NCI-H748 treated with DMSO at 0.1 percent for 48 hours (cell line): Measurements from ENCODE around the gene MAML2.

Experiments
- DNase-seq: peaks from one replicate; lab custom pipeline; 2025; lab: John Stamatoyannopoulos, UW

MAML2 gene

DNA sequence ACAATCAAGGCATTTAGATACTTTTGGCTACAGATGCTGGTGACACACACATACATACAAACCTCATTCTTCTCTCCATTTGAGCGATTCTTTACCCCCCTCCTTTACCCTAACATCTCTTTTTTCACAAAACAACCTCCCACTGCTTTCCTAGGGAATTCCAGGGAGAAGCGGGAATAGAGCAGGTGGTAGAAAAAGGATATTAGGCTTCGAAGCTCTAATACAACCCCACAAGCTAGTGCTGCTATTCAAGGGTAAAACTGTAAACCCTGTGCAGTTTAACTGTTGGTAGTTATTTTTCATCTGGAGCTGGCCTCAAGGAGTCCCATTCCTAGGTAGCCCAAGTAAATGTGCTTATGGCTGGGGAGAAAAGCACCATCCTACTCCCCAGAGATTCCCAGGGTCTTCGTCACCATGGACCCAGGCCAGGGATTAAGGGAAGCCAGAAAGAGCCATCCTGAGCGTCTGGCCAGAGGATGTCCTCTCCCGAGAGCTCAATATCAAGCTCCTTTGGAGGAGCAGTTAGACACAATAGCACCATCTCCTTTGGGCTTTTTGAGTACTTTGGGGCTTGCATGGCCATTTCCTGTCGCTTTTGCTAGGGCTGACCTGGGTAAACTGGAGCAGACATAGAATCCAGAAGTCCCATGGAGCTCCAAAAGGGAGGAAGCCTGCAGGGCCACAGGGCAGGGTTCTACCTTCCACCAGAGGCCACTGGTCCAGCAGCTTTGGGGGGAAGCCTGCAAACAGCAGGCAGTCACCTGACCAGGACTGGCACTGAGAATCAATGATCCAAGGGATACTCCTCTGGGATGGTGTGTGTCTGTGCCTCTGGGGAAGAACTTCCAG lies 3.1 kb downstream of the MAML2 start:
- DNase-seq = no peak

DNA sequence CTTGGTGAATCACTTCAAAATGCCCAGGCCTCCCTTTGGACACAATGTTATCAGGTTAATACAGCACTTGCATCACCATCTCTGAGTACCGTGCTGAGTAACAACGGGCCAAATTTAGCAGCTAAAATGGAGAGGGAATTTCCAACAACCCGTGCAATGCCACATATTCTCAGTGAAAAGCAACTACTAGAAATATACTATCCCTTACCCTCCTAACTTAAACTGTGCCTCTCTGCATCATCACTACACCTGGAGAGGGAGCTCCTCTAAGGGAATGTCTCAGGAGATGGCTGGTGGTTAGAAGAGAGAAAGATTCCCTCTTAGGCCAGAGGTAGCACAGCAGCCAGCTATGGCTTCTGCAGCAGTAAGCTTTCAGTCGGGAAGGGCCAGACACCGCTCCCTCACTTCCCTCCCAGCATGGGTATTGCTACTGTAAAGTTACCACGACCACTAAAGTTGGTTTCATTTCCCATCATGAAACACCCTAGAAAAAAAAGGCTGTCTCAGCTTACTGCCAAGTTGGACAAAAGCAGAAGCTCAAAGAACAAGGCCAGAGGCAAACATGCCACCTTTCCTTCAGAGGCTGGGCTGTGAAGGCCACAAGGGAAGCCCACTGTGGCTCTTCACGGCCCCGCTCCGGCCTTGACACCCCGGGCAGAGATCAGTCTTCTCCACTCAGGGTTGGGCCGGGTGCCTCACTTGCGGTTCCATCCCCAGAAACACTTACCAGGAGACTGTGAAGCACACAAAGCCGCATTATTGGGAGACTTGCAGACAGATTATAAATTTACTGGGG lies 3.9 kb downstream of the MAML2 start:
- DNase-seq = no peak

DNA sequence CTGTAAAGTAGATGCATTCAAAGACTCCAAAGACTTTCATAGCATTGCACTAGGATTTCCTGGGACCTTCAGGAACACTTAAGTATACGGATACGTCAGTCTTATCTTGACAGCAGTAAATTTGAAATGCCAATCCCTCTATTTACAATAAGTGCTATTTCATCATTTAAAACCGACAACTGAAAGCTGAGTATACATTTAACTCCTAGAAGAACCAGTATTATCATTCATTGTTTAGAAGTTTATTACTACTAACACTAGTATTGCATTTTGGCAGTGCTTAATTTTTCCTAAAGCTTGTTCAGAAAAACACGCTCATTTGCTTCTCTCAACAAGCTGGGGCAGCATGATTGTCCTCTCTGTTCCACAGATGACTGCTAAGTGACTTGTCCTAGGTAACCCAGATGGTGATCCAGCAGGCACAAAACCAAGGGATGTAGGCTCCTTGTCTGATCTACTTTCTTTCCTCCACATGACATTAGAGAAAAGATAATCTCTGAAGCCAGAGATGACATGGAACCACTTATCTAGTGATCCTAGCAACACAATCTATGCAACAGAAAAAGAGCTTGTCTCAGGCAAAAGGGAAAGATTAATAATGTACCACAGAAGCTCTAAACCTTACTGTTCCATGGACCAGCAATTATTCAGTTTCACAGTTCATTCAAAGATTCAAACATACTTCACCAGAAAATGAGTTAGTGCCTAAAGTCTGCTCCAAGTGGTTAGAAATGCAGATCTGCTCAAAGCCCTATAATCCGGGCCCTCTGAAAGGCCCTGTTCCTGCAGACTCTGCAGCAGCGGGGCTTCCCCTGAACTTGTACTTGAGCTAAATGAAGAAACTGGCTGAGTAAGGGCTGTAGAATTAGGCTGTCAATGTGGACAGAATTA lies 5.2 kb downstream of the MAML2 start:
- DNase-seq = no peak

DNA sequence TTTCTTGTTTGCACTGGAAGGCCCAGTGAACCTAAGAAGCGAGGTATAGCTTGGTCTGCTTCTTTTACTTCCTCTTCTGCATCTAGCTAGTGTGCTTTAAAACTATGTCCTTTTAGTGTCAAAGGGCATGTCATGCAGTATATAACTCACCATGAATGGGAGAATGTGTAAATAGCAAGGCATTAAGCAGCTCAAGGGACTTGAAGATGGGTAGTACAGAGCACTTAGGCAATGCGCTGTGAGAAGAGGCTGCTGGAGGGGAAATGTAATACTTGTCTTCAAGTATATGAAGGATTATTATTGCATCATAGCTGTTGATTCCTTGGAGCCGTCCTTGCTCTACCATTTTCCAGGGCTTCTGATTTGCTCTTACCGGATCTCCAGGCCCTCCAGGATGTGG lies 7.6 kb downstream of the MAML2 start:
- DNase-seq = no peak

- DNase-seq = no peak
Observed at GRCh38 chr11:96334219-96334618, 8.8 kb downstream of the MAML2 start.

DNA sequence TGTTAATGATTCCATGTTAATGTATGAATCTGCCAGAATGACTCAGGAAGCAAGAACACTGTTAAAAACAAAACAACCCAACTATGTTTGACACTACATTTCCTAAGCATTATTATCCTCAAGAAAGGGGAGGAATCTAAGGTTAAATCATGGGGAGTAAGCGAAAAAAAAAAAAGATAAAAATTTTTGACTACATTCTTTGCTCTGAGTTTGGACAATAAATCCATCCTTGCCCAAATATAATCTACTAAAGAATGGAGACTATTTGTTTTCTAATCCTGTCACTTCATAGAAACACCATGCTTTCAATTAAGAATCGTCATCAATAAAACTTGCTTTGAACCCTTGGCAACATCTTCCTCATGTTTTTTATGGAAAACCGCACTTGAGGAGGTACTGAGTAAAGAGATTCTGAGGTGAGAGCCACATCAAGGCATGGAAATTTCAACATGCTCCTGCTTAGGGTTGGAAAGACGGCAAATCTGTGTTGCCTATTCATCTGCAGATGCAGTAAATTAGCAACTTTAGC lies 9.7 kb downstream of the MAML2 start:
- DNase-seq = no peak

GRCh38 chr11:96332126-96332771 lies 10.7 kb downstream of the MAML2 start:
- DNase-seq = no peak

- DNase-seq = no peak
Observed at GRCh38 chr11:96331699-96332116, 11.3 kb downstream of the MAML2 start.

GRCh38 chr11:96330511-96330859 lies 12.5 kb downstream of the MAML2 start:
- DNase-seq = no peak

GRCh38 chr11:96329855-96330510 lies 13.0 kb downstream of the MAML2 start:
- DNase-seq = no peak

GRCh38 chr11:96329419-96329818 lies 13.6 kb downstream of the MAML2 start:
- DNase-seq = no peak

- no peak for DNase-seq
Observed at GRCh38 chr11:96328395-96329010, 14.5 kb downstream of the MAML2 start.

GRCh38 chr11:96326959-96327358 lies 16.0 kb downstream of the MAML2 start:
- no peak for DNase-seq

GRCh38 chr11:96324912-96325311 lies 18.1 kb downstream of the MAML2 start:
- DNase-seq = no peak

DNA sequence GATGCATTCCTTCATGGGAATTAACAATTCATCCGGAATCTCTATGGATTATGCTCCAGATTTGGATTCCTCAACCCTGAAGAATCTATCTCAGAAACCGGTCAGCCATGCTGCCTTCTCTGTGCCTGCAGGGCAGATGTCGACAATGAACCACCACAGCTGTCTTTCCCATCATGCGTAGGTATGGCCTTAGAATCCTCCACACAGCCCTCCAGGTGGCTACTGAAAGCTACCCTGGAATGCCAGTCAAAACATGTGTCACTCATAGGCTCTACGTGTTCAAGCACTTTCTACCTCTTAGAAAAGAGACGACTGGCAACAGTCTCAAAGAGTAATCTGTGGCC lies 19.4 kb downstream of the MAML2 start:
- no peak for DNase-seq

GRCh38 chr11:96322775-96323641 lies 20.0 kb downstream of the MAML2 start:
- no peak for DNase-seq

DNA sequence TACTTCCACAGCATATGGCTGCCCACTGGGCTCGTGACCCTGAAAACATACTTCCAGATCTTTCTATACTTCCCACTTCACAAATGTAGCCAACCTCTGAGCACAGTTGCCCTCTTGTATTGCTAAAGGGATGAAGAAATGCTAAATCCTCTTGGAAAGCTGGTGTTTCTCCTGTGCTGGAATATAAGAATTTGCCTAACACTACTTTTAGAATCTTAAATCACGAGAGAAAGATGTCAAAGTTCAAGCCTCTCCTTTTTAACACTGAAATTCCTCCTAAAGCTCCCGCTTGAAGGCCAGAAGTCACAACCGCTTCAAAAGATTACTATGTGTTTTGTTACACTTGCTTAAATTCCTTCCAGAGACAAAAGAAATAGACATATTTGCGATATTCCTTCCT lies 21.9 kb downstream of the MAML2 start:
- no peak for DNase-seq

- DNase-seq = no peak
Observed at GRCh38 chr11:96319898-96320656, 22.9 kb downstream of the MAML2 start.

- DNase-seq = no peak
Observed at GRCh38 chr11:96318850-96319249, 24.1 kb downstream of the MAML2 start.
